ENCODE measurements around the gene SPATA9. TPM values are rescaled to one million over a fixed set of nuclear protein-coding genes. Genes with fewer than 3 reads are reported as not detected.

Gene SPATA9
- total and polyA plus RNA-seq, 2 of the 13 experiments (the other 11 are each of a cell fraction or from before 2014, with no cell fraction given), result not detected

- no peak for FAIRE-seq
- H3K27me3 ChIP-seq (ENCODE audit: control insufficient read depth in 1 of 2, insufficient read depth in 2 of 2, low read length in 2 of 2), result peaks cover 7 to 40% of the 10 kb centered on the region in 2 experiments
- no peak for DNase-seq (ENCODE audit: low spot score)
- H3K36me3 ChIP-seq (replicated peaks in 1 of 2; ENCODE audit: control insufficient read depth in 1 of 2, insufficient read depth in 2 of 2, low read length in 2 of 2), result no peaks in the 10 kb centered on the region
- no TSS peak for BruUV-seq (replicated peaks)
- no peak overlapping the region for H3K27ac ChIP-seq (ENCODE audit: extremely low read length, insufficient read depth, low read length)
- H3K9me3 ChIP-seq (ENCODE audit: low read length), result no peaks in the 10 kb centered on the region
- in situ Hi-C loops (cut with HindIII; ENCODE audit: extremely low pct_ligation_motif_present, low pct_unique_long_range_greater_than_20kb) (no loop called here), intact Hi-C loops (cut with micrococcal nuclease; ENCODE audit: unreplicated experiment) (loop anchor here (5.0 kb wide), 1 partner anchor 60 kb away; the partner anchor contains the start of gene ARSK)
- H3K4me3 ChIP-seq (replicated peaks in 1 of 3; ENCODE audit: insufficient read depth in 1 of 3, low read depth in 2 of 3, low read length in 3 of 3), result no peak overlapping the region
- no peak overlapping the region for H3K9ac ChIP-seq (ENCODE audit: insufficient read depth, low read depth, low read length)
- TF ChIP-seq ZNF572 (CRISPR knock-in tag; IDR thresholded peaks at IDR 0.05) (no peak), ZHX1 (CRISPR knock-in tag; IDR thresholded peaks at IDR 0.05; ENCODE audit: low read depth) (no peak), ZNF589 (CRISPR knock-in tag; conservative IDR thresholded peaks at IDR 0.05) (no peak), RFX1 (IDR thresholded peaks at IDR 0.05) (no peak), ZNF235 (CRISPR knock-in tag; IDR thresholded peaks at IDR 0.05; ENCODE audit: borderline replicate concordance) (no peak), RAD51 (IDR thresholded peaks at IDR 0.05; ENCODE audit: borderline replicate concordance) (no peak), ZNF781 (CRISPR knock-in tag; IDR thresholded peaks at IDR 0.05; ENCODE audit: borderline replicate concordance, not compliant biosample characterization) (no peak), ZNF569 (CRISPR knock-in tag; IDR thresholded peaks at IDR 0.05; ENCODE audit: borderline replicate concordance) (no peak), ZNF546 (CRISPR knock-in tag; conservative IDR thresholded peaks at IDR 0.05) (no peak), ZNF776 (CRISPR knock-in tag; IDR thresholded peaks at IDR 0.05) (no peak), ZNF441 (CRISPR knock-in tag; IDR thresholded peaks at IDR 0.05; ENCODE audit: borderline replicate concordance) (no peak), PHF8 (CRISPR knock-in tag; IDR thresholded peaks at IDR 0.05) (no peak), ZNF567 (CRISPR knock-in tag; IDR thresholded peaks at IDR 0.05; ENCODE audit: borderline replicate concordance) (no peak), TAF1 (CRISPR knock-in tag; IDR thresholded peaks at IDR 0.05) (no peak), AFF4 (CRISPR knock-in tag; IDR thresholded peaks at IDR 0.05) (no peak), ZNF7 (CRISPR knock-in tag; IDR thresholded peaks at IDR 0.05) (no peak), RFX5 (IDR thresholded peaks at IDR 0.05; ENCODE audit: low read depth, low read length) (no peak), NFRKB (IDR thresholded peaks at IDR 0.05) (no peak)
- no peak for ATAC-seq
- no peaks in the 10 kb centered on the region for H3K79me2 ChIP-seq (ENCODE audit: insufficient read depth, low read length)
- ChIA-PET CTCF (ENCODE audit: low intra/inter-chr PET ratio, low total read pairs) (no interaction called here), POLR2A (no interaction called here)
- no peak overlapping the region for H2AFZ ChIP-seq (ENCODE audit: low read length)
- H3K4me1 ChIP-seq (ENCODE audit: insufficient read depth, low read length), result peaks cover 25% of the 10 kb centered on the region
- WGBS (ENCODE audit: low lambda C conversion rate), result 37% methylated on average over 5 of the region's 5 CpGs
- H4K20me1 ChIP-seq (ENCODE audit: insufficient read depth, low read length), result no peaks in the 10 kb centered on the region
- H3K4me2 ChIP-seq (ENCODE audit: low read depth, low read length), result no peak overlapping the region
Observed at GRCh38 chr5:95617057-95617456, 65.7 kb downstream of the SPATA9 start.
